C4-2B (cell line): ENCODE data around the gene STKLD1.

Experiments
- CTCF ChIP-seq: fragments of 450-650 bp; conservative IDR thresholded peaks from 2 replicates; pipeline ENCODE4 v1.5.1; 2017; ENCODE audit warnings: mild to moderate bottlenecking
- ZFX ChIP-seq: fragments of 450-650 bp; IDR thresholded peaks from 2 replicates; pipeline ENCODE4 v1.6.1; 2017

DNA sequence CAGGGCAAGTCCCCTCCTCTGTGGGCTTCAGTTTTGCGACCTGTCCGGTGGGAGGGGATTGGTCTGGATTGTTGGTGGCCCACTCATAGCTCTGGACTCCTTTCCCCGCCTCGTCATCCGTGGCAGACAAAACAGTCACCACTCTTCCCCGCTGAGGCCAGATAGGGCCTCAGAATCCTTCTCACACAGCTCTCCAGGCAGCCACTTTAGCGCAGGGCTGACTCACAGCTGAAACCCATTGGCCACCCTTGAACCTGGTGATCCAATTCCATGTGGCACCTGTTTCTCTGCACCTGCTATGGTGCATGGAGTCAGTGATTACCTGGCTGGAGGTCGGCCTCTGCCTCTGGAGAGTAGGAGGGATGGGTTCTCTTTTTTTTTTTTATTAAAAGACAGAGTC is 67.8 kb downstream of the STKLD1 start:
- TF ChIP-seq CTCF = no peak
- TF ChIP-seq ZFX = no peak
